Measurements from ENCODE around the gene PLEKHG4B. TPM values are rescaled to one million over a fixed set of nuclear protein-coding genes. Genes with fewer than 3 reads are reported as not detected.
A peak's percentile ranks its signal among the peaks of the same experiment; 100 is the strongest.
"Not testable (repeated sequence)": the region's sequence is repeated elsewhere in the genome, so short reads cannot be mapped to it uniquely, and the experiment has no call there.

The PLEKHG4B gene
- total RNA-seq, 1 donor from 2014 or later = 5.4 TPM

DNA sequence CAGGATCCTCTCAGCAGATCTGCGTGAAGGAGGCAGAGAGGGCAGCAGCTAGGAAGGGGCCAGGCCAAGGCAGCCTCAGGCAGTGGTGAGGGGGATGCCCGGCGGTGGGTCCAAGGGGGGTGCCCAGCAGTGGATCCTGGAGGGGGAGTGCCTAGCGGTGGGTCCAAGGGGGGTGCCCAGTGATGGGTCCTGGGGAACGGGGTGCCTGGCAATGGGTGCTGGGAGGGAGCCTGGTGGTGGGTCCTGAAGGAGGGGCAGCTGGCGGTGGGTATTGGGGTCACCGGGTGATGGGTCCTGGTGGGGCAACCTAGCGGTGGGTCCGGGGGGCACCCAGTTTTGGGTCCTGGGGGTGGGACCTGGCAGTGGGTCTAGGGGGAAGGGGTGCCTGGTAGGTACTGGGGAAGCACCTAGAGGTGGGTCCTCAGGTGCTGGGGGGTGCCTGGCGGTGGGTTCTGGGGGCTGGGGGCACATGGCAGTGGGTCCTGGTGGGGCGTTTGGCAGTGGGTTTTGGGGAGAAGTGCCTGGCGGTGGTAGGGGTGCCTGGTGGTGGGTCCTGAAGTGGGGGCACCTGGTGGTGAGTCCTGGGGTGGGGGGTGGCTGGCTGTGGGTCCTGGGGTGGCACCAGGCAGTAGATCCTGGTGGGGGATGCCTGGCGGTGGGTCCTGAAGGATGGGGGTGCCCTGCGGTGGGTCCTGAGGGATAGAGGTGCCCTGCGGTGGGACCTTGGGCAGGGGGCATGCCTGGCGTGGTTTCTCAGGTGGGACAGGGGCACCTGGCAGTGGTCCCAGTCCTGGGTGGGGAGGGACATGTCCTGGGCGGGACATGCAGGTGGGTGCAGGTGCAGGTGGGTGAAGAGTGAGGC lies 101.2 kb downstream of the PLEKHG4B start:
- Histone ChIP-seq H3K27me3 (ENCODE audit: control insufficient read depth, insufficient read depth, low read length) (peaks cover 35% of the 10 kb centered on the region), H3K4me3 (ENCODE audit: low read depth, low read length) (no peak overlapping the region), H3K36me3 (ENCODE audit: control insufficient read depth, insufficient read depth, low read length) (no peaks in the 10 kb centered on the region)
- no peak for DNase-seq (ENCODE audit: low read depth)
- TF ChIP-seq, protein P1, sequence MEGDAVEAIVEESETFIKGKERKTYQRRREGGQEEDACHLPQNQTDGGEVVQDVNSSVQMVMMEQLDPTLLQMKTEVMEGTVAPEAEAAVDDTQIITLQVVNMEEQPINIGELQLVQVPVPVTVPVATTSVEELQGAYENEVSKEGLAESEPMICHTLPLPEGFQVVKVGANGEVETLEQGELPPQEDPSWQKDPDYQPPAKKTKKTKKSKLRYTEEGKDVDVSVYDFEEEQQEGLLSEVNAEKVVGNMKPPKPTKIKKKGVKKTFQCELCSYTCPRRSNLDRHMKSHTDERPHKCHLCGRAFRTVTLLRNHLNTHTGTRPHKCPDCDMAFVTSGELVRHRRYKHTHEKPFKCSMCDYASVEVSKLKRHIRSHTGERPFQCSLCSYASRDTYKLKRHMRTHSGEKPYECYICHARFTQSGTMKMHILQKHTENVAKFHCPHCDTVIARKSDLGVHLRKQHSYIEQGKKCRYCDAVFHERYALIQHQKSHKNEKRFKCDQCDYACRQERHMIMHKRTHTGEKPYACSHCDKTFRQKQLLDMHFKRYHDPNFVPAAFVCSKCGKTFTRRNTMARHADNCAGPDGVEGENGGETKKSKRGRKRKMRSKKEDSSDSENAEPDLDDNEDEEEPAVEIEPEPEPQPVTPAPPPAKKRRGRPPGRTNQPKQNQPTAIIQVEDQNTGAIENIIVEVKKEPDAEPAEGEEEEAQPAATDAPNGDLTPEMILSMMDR (IDR thresholded peaks at IDR 0.05; ENCODE audit: insufficient read depth, low read length, poor library complexity, severe bottlenecking) = no peak

DNA sequence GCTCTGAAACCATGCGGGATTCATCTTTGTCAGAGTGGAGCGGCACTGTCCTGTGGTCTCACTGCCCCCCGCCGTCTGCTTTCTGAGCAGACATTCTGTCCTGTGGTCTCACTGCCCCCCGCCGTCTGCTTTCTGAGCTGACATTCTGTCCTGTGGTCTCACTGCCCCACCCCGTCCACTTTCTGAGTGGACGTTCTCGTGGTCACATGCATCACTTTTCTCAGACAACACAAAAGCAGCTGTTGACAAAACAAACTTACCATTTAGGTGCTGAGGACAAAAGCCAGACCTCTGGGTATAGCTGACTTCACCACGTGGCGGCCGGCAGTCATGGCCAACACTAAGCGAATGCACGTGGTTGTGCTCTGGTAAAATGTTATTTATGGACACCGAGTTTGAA lies 102.1 kb downstream of the PLEKHG4B start:
- H3K27me3 ChIP-seq (ENCODE audit: control insufficient read depth, insufficient read depth, low read length) = peaks cover 31% of the 10 kb centered on the region
- H3K4me3 ChIP-seq (ENCODE audit: low read depth, low read length) = no peak overlapping the region
- TF ChIP-seq, protein P1 (IDR thresholded peaks at IDR 0.05; ENCODE audit: insufficient read depth, low read length, poor library complexity, severe bottlenecking) = no peak
- no peak for DNase-seq (ENCODE audit: low read depth)
- no peaks in the 10 kb centered on the region for H3K36me3 ChIP-seq (ENCODE audit: control insufficient read depth, insufficient read depth, low read length)

DNA sequence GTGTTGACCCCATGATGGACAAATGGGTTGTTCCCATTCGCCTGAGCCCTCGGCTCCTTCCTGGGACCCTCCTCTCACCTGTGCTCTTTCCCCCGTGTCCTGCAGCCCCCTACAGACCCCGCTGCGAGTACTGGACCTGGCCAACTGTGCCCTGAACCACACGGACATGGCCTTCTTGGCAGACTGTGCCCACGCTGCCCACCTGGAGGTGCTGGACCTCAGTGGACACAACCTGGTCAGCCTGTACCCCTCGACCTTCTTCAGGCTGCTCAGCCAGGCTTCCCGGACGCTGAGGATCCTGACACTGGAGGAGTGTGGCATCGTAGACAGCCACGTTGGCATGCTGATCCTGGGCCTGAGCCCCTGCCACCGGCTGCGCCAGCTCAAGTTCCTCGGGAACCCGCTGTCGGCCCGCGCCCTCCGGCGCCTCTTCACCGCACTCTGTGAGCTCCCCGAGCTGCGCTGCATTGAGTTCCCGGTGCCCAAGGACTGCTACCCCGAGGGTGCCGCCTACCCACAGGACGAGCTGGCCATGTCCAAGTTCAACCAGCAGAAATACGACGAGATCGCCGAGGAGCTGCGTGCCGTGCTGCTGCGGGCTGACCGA lies 102.7 kb downstream of the PLEKHG4B start:
- DNase-seq (ENCODE audit: low read depth) = no peak
- peaks cover 31% of the 10 kb centered on the region for H3K27me3 ChIP-seq (ENCODE audit: control insufficient read depth, insufficient read depth, low read length)

DNA sequence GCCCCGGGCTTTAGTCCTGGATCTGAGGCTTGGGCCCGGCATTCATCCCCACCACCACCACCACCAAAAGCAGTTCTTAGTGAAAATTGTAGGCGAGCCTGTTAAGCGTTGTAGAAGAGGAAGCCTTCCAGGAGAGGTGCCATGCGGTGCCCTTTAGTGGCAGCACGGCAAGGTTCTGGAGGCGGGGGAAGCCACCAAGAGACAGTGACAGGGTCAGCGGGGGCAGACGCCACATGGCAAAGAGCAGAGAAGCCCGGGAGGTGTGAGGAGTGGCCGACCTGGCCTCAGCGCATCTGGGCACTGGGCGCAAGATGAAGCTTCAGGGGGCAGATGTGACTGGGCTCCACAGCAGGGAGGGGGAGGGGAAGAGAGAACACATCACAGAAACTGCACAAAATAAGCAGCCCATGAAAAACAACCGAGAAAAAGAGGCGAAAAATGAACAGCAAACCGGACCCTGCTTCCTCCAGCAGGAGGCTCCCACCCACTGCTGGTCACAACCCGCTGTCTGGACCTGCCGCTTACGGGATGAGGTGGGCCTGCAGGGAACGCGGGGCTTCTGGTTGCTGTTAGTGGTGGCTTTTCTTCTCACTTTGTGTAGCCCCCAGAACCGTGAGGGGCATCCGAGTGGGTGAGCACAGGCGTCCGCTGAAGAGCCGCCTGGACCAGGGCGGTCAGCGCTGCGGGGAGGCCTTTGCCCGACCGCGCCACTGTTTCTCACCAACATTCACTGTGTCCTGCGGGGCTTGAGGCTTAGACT lies 103.6 kb downstream of the PLEKHG4B start:
- peaks cover 24% of the 10 kb centered on the region for H3K27me3 ChIP-seq (ENCODE audit: control insufficient read depth, insufficient read depth, low read length)
- TF ChIP-seq, protein P1 (IDR thresholded peaks at IDR 0.05; ENCODE audit: insufficient read depth, low read length, poor library complexity, severe bottlenecking) = peak; percentile 14
- no peak overlapping the region for H3K4me3 ChIP-seq (ENCODE audit: low read depth, low read length)
- no peak for DNase-seq (ENCODE audit: low read depth)
- no peaks in the 10 kb centered on the region for H3K36me3 ChIP-seq (ENCODE audit: control insufficient read depth, insufficient read depth, low read length)

More for the DNA sequence above, 102.7 kb downstream of the PLEKHG4B start:
- Histone ChIP-seq H3K4me3 (ENCODE audit: low read depth, low read length) (no peak overlapping the region), H3K36me3 (ENCODE audit: control insufficient read depth, insufficient read depth, low read length) (no peaks in the 10 kb centered on the region)
- TF ChIP-seq, protein P1 (IDR thresholded peaks at IDR 0.05; ENCODE audit: insufficient read depth, low read length, poor library complexity, severe bottlenecking) = no peak

DNA sequence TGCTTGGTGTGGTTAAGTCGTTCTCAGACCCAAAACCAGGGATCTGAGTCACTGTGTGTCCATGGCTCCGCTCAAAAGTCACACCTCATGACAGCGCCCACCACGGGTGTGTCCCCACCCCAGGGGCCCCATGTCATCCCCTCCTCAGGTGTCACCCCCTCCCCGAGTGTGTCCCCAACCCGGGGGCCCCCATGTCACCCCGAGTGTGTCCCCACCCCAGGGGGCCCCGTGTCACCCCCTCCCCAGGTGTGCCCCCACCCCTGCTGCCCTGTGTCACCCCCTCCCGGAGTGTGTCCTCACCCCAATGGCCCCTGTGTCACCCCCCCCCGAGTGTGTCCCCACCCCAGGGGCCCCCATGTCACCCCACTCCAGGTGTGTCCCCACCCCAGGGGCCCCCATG lies 104.4 kb downstream of the PLEKHG4B start:
- Histone ChIP-seq H3K27me3 (ENCODE audit: control insufficient read depth, insufficient read depth, low read length) (peaks cover 17% of the 10 kb centered on the region), H3K36me3 (ENCODE audit: control insufficient read depth, insufficient read depth, low read length) (no peaks in the 10 kb centered on the region), H3K4me3 (ENCODE audit: low read depth, low read length) (no peak overlapping the region)
- TF ChIP-seq, protein P1 (IDR thresholded peaks at IDR 0.05; ENCODE audit: insufficient read depth, low read length, poor library complexity, severe bottlenecking) = no peak
- no peak for DNase-seq (ENCODE audit: low read depth)

DNA sequence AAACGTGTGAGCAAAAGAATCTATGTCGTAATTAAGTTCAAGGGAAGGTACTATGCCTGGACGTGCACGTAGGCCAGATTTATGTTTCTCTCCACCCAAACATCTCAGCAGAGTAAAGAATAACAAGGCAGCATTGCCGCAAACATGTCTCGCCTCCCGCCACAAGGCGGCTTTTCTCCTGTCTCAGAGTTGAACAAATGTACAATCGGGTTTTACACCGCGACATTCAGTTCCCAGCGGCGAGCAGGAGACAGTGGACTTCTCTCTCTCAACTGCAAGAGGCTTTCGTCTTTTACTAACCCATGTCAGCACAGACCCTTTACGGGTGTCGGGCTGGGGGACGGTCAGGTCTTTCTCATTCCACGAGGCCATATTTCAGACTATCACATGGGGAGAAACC lies 105.1 kb downstream of the PLEKHG4B start:
- H3K36me3 ChIP-seq (ENCODE audit: control insufficient read depth, insufficient read depth, low read length); DNase-seq (ENCODE audit: low read depth); H3K4me3 ChIP-seq (ENCODE audit: low read depth, low read length); H3K27me3 ChIP-seq (ENCODE audit: control insufficient read depth, insufficient read depth, low read length): not testable (repeated sequence)
